ENCODE data around the gene LRRC27. TPM values are rescaled to one million over a fixed set of nuclear protein-coding genes. Genes with fewer than 3 reads are reported as not detected.

LRRC27 gene
- total RNA-seq, 1 experiment from 2014 or later, result 4.1 TPM

DNA sequence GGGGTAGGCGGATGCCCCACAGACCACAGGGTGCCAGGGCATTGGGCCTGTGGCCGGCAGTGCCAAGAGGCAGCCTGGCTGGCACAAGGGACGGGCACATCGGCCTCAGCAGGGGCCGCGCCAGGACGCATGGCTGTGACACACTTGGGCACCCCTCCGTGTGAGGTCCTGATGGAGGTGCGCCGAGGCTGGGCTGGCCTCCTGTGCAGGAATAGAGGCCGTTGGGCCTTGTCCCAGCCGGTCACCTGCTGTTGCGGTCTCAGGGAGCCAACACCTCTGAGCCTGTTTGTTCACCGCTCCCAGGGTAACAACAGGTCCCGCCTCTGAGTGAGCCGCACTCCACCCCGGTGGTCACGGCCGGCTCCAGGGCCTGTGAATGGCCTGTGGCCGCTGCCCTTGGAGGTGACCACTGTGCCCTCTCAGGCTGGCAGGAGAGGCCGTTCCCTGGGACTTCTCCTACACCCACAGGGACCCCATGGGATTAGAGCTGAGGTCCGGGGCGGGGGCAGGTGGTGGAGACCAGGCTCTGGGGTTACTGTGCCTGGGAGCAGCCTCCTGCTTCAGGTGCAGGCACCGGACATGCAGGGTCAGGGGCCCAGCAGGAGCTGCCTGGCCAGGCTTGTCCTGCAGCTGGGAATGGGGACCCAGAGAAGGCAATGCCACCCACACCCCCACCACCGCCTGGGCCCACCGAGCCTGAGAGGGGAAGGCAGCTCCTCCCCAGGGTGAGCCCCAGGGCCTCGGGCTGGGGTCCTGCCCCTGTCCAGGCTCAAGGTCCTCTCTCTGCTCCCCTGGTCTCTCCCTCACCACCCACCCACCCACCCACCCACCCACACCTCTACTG, 77.1 kb downstream of the LRRC27 start (continued):
- TF ChIP-seq, protein P1, sequence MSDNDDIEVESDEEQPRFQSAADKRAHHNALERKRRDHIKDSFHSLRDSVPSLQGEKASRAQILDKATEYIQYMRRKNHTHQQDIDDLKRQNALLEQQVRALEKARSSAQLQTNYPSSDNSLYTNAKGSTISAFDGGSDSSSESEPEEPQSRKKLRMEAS (IDR thresholded peaks at IDR 0.05), result no peak
- TF ChIP-seq TCF7L2 (IDR thresholded peaks at IDR 0.05; ENCODE audit: borderline replicate concordance, extremely low read depth, insufficient read depth, insufficient read length) (no peak), ELF1 (IDR thresholded peaks at IDR 0.05; ENCODE audit: borderline replicate concordance, low read depth) (no peak), EGR1 (IDR thresholded peaks at IDR 0.05; ENCODE audit: low read depth) (no peak), CEBPB (IDR thresholded peaks at IDR 0.05; ENCODE audit: low read depth) (no peak), EZH2 (IDR thresholded peaks at IDR 0.05) (no peak), POLR2A (IDR thresholded peaks at IDR 0.05; ENCODE audit: borderline replicate concordance, extremely low read depth, insufficient read depth, insufficient read length) (no peak), YY1 (IDR thresholded peaks at IDR 0.05; ENCODE audit: extremely low read depth, insufficient replicate concordance, low read depth, low read length) (no peak), JUND (IDR thresholded peaks at IDR 0.05) (no peak), SP1 (IDR thresholded peaks at IDR 0.05; ENCODE audit: low read depth) (no peak), ZFX (IDR thresholded peaks at IDR 0.05) (no peak)

DNA sequence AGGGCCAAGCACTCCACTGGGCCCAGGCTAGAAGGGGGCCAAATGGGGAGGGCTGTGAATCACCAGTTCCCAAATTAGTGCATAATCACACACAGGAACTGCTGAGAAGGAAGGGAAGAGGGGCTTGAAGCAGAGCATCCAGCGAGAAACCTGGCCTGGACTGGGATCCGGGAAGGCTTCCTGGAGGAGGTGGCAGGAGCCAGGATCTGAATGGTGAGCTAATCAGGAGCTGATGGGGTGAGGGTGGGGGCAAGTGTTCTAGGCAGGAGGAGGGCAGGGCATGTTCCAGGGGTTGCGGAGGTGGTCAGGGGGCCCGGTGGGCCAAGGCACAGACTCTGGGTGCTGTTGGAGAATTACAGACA, 77.7 kb downstream of the LRRC27 start:
- DNase-seq (ENCODE audit: low read depth, low spot score), result no peak
- RAD21 ChIA-PET (ENCODE audit: low non-redundant PET in 1 of 2, low total read pairs in 2 of 2, uncharacterized antibody in 2 of 2, unreplicated experiment in 2 of 2), result no interaction called here
- peaks cover 15 to 23% of the 10 kb centered on the region in 2 experiments; a peak in 3 of 4 replicates for H3K4me1 ChIP-seq (ENCODE audit: control insufficient read depth in 1 of 2, insufficient read depth in 2 of 2, low read length in 2 of 2)
- no peaks in the 10 kb centered on the region for H3K27me3 ChIP-seq (ENCODE audit: insufficient read depth, low read length)
- H4K20me1 ChIP-seq (ENCODE audit: insufficient read depth), result no peaks in the 10 kb centered on the region
- no TSS peak for BruUV-seq (replicated peaks)
- CTCF ChIA-PET, result no interaction called here
- intact Hi-C loops (cut with micrococcal nuclease), result no loop called here
- no peak overlapping the region for H2AFZ ChIP-seq (ENCODE audit: low read depth, low read length, poor library complexity, severe bottlenecking)
- no peak overlapping the region for H3K9ac ChIP-seq (ENCODE audit: low read length)
- no peak overlapping the region for H3K4me3 ChIP-seq (replicated peaks in 1 of 2; ENCODE audit: low read depth in 1 of 2, low read length in 2 of 2)
- peaks cover 35% of the 10 kb centered on the region for H3K79me2 ChIP-seq (ENCODE audit: insufficient read depth, low read length)
- H3K9me2 ChIP-seq (ENCODE audit: insufficient read depth), result no peaks in the 10 kb centered on the region
- H3K36me3 ChIP-seq (ENCODE audit: control insufficient read depth in 1 of 2, insufficient read depth in 2 of 2, low read length in 2 of 2), result no peaks in the 10 kb centered on the region
- ATAC-seq, result no peak
- H3K9me3 ChIP-seq (ENCODE audit: control insufficient read depth in 1 of 2, insufficient read depth in 1 of 2, low read depth in 1 of 2, low read length in 2 of 2), result no peaks in the 10 kb centered on the region
- no peak overlapping the region for H3K4me2 ChIP-seq (ENCODE audit: low read length)
- POLR2A ChIA-PET, result interaction anchor here (1.0 kb wide), 1 partner anchor 9 kb away, joined by 10 read pairs; no protein-coding TSS in a partner anchor
- no peak overlapping the region for H3K27ac ChIP-seq (ENCODE audit: low read depth, low read length)
- TF ChIP-seq, protein P1 (IDR thresholded peaks at IDR 0.05), result no peak
- no peak for TF ChIP-seq FOSL1 (IDR thresholded peaks at IDR 0.05; ENCODE audit: low read depth)
- no peak for TF ChIP-seq TCF7L2 (IDR thresholded peaks at IDR 0.05; ENCODE audit: borderline replicate concordance, extremely low read depth, insufficient read depth, insufficient read length)
- TF ChIP-seq POLR2AphosphoS5 (IDR thresholded peaks at IDR 0.05; ENCODE audit: low read depth, low read length), result no peak
- TF ChIP-seq EZH2 (IDR thresholded peaks at IDR 0.05), result no peak
- no peak for TF ChIP-seq POLR2A (IDR thresholded peaks at IDR 0.05; ENCODE audit: borderline replicate concordance, extremely low read depth, insufficient read depth, insufficient read length)
- TF ChIP-seq SIN3A (IDR thresholded peaks at IDR 0.05; ENCODE audit: low read depth), result no peak
- no peak for TF ChIP-seq RAD21 (IDR thresholded peaks at IDR 0.05; ENCODE audit: low read depth)
- TF ChIP-seq YY1 (IDR thresholded peaks at IDR 0.05; ENCODE audit: extremely low read depth, insufficient replicate concordance, low read depth, low read length), result no peak
- TF ChIP-seq ZFX (IDR thresholded peaks at IDR 0.05), result no peak
- TF ChIP-seq, protein P2, sequence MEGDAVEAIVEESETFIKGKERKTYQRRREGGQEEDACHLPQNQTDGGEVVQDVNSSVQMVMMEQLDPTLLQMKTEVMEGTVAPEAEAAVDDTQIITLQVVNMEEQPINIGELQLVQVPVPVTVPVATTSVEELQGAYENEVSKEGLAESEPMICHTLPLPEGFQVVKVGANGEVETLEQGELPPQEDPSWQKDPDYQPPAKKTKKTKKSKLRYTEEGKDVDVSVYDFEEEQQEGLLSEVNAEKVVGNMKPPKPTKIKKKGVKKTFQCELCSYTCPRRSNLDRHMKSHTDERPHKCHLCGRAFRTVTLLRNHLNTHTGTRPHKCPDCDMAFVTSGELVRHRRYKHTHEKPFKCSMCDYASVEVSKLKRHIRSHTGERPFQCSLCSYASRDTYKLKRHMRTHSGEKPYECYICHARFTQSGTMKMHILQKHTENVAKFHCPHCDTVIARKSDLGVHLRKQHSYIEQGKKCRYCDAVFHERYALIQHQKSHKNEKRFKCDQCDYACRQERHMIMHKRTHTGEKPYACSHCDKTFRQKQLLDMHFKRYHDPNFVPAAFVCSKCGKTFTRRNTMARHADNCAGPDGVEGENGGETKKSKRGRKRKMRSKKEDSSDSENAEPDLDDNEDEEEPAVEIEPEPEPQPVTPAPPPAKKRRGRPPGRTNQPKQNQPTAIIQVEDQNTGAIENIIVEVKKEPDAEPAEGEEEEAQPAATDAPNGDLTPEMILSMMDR (IDR thresholded peaks at IDR 0.05 in 2 of 3, conservative IDR thresholded peaks at IDR 0.05 in 1 of 3; ENCODE audit: borderline replicate concordance in 1 of 3, insufficient read depth in 1 of 3, low read depth in 2 of 3, low read length in 2 of 3), result no peak
- no peak for TF ChIP-seq EGR1 (IDR thresholded peaks at IDR 0.05; ENCODE audit: low read depth)
- no peak for TF ChIP-seq EZH2phosphoT487 (IDR thresholded peaks at IDR 0.05; ENCODE audit: borderline replicate concordance)
- TF ChIP-seq, protein P3, sequence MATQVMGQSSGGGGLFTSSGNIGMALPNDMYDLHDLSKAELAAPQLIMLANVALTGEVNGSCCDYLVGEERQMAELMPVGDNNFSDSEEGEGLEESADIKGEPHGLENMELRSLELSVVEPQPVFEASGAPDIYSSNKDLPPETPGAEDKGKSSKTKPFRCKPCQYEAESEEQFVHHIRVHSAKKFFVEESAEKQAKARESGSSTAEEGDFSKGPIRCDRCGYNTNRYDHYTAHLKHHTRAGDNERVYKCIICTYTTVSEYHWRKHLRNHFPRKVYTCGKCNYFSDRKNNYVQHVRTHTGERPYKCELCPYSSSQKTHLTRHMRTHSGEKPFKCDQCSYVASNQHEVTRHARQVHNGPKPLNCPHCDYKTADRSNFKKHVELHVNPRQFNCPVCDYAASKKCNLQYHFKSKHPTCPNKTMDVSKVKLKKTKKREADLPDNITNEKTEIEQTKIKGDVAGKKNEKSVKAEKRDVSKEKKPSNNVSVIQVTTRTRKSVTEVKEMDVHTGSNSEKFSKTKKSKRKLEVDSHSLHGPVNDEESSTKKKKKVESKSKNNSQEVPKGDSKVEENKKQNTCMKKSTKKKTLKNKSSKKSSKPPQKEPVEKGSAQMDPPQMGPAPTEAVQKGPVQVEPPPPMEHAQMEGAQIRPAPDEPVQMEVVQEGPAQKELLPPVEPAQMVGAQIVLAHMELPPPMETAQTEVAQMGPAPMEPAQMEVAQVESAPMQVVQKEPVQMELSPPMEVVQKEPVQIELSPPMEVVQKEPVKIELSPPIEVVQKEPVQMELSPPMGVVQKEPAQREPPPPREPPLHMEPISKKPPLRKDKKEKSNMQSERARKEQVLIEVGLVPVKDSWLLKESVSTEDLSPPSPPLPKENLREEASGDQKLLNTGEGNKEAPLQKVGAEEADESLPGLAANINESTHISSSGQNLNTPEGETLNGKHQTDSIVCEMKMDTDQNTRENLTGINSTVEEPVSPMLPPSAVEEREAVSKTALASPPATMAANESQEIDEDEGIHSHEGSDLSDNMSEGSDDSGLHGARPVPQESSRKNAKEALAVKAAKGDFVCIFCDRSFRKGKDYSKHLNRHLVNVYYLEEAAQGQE (IDR thresholded peaks at IDR 0.05; ENCODE audit: low read depth), result no peak
- TF ChIP-seq CBX3 (IDR thresholded peaks at IDR 0.05; ENCODE audit: low read depth), result no peak
- no peak for TF ChIP-seq JUND (IDR thresholded peaks at IDR 0.05)
- TF ChIP-seq SP1 (IDR thresholded peaks at IDR 0.05; ENCODE audit: low read depth), result no peak
